Measurements from ENCODE around the gene SSBP4.
A peak's percentile ranks its signal among the peaks of the same experiment; 100 is the strongest.

SSBP4 gene

DNA sequence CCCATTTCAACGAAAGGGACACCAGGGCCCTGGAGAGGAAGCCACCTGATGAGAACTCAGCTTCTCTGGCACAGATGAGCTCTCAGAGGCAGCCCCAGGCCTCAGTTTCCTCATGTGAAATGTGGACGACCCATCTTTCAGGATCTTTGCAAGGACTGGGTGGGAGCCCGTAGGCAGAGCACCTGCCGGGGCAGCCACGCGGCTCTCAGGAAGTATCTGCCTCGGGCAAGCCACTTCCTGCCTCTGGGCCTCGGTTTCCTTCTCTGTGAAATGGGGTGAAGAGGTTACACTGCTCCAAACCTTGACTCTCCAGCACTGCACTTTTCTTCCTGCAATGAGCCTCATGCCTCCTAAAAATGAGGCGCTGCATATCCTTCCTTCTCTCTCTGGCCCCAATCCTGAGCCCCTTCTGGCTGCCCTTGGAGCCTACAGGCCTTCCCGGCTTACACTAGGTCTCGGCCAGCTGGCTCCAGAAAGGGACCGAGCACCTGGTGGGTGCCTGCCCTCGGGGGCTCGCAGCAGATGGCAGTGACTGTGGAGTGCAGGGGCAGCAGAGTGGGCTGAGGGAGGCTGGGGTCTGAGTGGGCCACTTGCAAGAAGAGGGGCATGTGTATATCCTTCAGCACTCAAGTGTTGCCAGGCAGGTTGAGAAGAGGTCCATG, 3.5 kb downstream of the SSBP4 start:
- DNase-seq = no peak

DNA sequence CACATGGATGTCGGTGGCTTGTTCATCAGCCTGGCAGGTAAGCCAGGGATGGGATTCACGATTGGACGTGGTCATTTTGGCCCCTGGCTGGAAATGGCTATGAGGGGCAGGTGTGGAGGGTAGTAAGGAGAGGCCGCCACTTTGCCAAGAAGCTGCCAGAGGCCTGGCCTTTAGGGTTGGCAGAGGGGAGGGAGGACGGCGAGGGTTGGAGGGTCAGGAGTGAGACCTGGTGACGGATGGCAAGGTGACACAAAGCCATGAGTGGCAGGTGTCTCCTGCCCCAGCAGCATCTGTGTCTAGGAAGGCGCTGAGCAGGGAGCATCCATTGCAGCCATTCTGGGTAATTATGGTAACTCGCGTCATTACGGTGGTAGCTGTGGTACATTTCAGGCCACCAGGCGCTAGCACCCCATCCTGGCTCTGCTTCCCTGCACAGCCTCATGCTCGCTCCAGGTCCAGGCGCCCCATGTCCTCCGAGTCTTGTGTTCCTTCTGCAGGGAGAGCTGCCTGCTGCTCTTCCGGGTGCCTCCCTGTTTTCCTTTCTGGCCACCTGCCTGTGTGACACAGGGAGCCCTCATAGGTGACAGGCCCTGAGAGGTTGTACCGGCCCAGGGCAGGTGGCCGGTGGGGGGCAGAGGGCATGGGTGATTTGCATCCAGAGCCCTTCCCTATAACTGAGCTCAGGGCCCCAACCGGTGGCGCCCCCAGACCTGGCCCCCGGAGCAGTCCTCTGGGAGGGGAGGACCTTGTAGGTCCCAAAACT, 4.2 kb downstream of the SSBP4 start:
- DNase-seq = no peak

DNA sequence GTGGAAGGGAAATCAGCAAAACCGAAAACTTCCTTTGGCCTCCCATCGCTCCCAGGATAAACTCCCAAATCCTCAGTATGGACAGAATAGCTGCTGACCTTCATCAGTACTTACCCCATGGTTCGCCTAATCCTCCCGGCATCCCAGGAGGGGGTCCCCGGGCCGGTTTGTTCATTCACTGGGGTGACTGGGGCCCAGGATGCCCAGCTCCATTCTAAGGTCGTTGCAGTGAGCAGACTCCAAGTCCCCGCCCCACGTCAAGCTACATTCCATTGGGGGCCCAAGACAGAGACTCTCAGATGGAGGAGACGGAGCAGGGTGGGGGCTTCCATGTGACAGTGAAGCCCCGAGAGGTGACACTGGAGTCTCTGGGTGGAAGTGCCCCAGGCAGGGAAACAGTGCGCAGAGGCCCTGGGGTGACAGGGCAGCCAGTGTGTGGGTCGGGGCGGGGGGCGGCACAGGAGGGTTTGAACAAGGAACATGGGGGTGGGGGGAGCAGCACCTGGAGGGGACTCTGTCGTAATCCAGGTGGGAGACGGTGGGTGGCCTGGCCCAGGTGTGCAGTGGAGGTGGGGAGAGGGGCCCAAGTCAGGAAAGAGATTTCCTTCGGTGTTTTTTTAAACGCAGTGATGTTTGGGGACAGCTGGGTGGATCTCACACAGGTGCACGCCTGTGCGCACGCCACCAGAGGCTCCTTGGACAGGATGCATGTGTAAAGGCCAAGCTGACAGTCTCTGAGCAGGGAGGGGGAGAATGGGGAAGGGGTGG, 5.1 kb downstream of the SSBP4 start:
- DNase-seq = no peak

DNA sequence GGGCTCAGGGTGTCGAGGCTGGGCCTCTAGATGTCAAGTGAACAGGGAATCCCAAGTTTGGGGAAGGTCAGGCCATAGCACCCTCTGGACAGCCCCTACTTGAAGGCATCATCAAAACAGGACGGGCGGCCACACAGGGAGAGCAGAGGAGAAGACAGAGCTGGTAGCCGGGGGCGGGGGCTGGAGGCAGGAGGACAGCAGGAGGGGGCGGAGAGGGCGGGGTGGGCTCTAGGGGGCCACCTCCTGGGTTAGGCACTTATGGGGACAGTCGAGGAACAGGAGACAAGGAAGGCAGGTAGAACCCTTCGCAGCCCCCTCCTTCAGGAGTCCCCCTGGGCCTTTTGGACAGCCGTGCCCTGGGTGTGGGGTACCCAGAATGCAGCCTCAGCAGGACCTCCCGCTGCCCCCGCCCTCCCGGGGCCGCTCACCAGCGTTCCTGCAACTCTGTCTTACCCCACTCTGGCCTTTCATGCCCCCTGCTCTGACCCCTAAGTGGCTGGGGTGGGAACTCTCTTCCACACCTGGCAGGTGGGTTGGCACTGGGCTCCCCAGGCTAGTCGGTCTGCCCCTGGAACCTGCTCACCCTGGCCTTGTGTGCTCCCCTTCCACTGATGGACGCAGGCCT, 5.8 kb downstream of the SSBP4 start:
- DNase-seq = no peak

DNA sequence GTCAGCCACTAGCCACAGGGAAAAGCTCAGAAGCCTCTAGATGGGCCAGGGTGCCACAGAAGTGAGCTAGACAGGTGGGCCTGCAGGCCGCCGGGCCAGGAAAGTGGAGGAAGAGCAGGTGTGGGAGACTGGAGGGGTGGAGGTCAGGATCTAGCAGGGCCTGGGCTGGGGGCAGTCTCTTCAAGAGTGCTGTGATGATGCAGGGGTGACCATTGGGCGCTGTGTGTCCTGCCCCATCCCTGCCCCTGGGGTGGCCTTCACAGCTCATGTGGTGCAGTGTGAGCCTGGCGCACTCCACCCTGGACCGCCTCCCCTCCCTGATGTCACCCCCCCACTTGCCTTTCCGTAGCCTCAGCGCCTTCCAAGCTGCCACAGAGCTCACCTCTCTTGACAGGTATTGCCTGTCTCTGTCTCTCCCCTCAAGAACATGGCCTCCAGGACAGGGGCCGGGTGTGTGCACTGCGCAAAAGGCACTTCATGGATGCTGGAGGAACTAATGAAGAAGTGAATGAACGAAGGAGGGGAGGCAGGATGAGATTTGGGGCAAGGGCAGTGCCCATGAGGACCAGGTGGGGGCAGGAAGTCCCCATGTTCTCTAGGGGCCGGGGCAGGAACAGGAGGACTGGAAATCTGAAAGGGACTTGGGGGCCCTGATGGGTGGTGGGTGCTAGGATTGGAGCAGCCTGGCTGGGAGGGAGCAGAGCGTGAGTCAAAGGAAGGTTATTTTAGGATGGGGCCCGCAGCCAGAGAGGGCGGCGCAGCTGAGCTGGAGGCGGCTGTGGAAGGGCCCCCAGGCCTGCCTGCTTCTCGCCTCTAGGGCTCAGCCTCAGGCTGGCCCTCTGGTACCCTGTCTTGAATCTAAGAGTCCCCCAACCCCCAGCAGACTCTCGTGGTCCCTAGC, 6.6 kb downstream of the SSBP4 start:
- no peak for DNase-seq

DNA sequence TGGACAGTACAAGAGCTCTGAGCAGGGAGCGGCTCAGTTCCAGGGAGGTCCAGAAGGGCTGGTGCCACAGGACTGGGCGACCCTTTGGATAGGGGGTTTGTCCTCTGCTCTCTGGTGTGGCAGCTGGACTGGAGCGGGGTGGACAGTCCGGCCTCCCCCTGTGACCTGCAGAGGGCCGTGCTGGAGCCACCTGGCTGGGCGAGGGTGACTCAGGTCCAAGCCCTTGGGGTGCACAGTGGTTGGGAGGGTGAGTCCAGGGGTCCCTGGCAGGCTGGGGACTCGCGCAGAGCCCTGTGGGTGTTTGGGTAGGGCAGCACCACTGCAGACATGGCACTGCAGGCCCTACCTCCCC, 7.2 kb downstream of the SSBP4 start:
- DNase-seq = no peak

DNA sequence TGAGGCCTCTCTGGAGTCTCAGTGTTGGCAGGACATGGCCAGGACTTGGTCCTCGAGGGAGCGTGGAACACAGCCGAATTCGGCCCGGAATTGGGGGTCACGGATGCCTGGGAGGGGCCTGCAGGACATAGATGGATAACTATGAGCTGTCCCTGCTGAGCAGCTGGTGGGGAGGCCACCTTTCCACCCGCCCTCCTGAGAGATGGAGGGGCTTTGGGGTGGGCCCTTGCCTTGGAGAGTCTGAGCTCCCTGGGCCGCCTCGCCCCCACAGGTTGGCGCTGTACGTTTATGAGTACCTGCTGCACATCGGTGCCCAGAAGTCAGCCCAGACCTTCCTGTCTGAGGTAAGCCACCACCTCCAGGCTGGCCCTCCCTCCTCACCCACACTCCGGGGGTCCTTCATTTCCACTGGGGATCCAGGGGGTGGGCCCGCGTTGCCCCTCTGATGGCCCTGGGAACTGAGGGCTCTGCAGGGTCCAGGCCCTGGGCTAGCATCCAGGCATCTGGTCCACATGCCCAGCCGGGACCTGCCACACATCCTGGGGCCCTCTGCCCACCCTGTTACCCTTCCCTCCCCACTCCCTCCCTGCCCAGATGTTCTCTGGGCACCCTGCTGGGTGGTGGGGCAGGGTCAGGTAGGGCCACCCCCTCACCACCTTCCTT, 8.0 kb downstream of the SSBP4 start:
- DNase-seq = no peak

DNA sequence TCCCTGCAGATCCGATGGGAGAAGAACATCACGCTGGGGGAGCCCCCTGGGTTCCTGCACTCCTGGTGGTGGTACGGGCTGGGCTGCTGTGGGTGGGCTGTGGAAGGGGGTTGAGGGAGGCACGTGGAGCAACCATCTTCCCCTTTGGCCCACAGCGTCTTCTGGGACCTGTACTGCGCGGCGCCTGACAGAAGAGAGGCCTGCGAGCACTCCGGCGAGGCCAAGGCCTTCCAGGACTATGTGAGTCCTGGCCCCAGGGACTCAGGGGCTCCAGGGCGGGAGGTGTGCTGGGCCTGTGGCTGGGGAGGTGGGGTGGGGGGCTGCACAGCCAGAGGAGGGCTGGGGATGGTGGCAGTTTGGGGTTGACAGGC, 8.5 kb downstream of the SSBP4 start:
- no peak for DNase-seq

DNA sequence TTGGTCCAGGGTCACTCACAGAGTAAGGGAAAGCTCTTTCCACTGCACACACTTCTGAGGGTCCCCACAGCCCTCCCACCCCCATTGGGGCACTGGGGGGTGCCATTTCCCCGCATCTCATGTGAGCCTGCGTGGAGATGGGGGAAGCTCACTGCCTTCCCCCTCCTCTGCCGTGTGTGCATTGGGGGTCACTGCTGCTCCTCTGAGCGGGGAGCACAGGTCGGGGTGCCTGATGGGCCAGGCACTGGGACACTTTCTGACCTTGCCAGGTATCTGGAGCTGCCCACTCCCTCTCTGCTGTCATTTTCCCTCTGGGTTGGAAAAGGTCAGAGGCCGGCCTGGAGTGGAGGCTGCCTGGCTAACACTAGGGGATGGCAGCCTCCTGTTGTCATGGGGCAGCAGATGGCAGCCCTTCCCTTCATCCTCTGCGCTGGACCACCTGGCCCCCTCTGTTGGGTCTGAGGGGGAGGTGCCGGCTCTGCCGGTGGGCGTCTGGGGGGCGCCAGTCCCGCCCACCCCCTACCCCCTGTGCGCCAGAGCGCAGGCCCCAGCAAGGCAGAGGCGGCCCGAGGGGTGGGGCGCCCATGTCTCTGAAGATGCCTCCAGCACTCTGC, 9.1 kb downstream of the SSBP4 start:
- no peak for DNase-seq

DNA sequence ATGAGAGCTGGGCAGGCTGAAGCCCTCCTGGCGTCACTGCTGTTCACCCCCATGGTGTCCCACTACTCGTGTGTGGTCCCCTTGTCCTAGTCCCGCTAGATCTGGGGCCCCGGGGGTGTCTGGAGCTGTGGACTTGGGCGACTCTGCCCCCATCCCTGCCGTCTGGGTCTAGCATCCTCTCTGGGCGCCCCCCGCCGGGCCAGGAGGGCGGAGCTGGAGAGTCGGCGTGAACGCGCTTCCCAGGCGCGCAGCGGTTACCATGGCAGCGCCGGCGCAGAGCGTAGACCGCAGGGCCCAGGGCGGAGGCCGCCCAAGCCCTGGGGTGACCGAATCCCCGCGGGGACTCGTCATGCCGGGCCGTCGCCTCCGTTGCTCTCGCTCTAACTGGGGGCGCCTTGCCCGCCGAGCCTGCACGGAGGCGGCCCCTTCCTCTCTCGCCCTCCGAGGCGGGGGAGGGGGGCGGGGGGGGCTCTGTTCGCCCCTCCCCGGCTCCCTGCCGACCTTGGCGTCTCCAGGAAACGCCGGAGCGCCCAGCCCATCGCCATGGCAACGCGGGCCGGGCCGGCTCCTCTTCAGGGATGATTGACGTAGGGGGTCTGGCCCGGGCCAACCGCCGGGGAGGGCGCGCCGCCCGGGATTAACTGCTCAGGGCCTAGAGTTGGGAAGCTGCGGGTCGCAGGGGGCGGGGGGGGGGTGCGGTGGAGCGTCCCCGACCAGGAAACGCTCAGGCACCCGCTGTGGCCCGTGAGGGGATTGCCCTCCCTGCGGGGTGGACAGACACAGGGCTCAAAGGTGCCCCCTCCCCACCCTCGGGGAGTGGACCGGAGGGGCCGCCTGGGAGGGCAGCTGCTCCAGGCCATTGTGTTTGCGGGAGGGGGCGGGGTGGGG, 9.8 kb downstream of the SSBP4 start:
- DNase-seq = peak; percentile 64 to 74

DNA sequence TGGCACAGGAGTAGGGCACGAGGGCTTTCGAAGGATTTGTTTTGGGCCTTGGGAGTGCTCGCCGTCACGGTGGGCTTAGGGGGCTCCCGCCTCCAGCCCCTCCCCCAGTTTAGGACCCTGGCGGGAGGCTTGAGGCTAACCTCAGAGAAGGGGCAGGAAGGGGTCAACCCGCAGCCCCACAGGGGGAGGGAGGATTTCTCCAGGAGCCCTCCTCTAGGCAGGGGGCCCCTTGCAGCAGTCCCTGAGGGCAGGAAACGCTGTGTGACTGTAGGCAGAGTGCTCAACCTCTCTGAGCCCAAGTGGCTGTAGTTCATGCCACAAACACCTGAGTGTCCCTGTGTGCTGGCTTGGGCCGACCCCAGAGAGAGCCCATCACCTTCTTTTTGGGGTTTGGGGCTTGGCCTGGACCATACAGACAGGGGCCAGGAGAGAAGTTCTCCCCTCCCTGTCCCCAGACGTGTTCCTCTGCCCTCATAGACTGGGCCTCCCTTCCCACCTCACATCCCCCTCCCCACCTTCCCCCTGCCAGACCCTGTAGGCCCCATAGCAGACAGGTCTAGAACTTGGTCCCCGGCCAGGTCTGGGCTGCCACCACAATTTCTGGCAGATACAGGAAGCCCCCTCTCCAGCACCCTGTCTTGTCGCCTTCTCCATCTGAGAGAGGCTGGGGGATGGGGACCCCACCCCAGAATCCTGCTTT, 10.7 kb downstream of the SSBP4 start:
- DNase-seq = no peak

DNA sequence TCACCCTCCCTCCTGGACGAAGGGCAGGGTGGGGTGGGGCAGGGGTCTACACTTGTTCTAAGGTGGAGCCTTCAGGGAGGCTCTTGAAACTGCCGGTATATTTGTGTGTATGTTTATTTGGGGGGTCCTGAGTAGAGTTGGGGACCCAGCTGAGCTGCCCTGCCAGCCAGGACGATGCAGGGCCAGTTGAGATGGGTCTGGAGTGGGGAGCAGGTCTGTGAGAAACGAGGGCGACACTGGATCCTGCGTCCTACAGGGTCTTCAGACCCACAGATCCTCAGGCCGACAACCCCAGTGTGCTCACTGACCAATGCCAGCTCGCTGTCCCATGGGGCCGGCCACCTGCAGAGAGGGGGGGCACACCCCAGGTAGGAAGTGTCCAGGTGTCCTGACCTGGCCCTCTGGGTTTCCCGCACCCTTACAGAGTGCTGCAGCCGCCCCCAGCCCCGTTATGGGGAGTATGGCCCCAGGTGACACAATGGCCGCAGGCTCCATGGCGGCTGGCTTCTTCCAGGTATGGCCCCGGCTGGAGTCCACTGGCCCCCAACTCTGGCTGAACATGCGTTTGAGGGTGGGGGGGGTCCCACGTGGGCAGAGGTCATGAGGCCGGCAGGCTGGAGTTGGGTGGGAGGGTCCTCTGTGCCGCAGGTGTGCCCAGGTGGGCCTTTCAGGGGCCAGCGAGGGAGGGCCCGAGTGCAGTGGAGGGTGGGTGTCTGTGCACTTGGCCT, 11.4 kb downstream of the SSBP4 start:
- DNase-seq = no peak

DNA sequence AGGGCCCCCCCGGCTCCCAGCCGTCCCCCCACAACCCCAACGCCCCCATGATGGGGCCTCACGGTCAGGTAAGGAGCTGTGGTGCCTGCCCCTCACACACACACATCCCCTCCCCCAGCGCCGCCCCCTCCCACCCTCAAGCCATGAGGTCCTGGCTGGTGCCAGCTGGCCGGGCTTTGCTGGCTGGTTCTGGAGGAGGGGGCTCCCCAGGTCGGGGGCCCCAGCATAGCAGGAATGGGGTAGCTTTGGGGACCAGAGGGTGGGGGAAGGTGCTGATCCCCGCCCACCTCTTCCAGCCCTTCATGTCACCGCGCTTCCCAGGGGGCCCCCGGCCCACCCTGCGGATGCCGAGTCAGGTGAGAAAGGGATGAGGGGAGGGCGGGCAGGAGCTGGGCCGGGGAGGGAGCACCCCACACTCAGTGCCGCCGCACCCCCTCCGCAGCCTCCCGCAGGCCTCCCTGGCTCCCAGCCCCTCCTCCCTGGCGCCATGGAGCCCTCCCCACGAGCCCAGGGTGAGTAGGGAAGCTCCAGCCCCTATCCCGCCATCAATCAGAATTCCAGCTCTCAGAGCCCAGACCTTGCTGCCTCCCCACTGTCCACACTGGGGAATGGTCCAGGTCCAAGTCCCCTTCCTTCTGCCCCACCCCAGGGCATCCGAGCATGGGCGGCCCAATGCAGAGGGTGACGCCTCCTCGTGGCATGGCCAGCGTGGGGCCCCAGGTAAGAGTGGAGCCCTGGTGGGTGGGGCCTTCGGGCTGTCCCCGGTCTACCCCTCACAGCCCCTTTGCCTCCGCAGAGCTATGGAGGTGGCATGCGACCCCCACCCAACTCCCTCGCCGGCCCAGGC, 12.4 kb downstream of the SSBP4 start:
- no peak for DNase-seq

DNA sequence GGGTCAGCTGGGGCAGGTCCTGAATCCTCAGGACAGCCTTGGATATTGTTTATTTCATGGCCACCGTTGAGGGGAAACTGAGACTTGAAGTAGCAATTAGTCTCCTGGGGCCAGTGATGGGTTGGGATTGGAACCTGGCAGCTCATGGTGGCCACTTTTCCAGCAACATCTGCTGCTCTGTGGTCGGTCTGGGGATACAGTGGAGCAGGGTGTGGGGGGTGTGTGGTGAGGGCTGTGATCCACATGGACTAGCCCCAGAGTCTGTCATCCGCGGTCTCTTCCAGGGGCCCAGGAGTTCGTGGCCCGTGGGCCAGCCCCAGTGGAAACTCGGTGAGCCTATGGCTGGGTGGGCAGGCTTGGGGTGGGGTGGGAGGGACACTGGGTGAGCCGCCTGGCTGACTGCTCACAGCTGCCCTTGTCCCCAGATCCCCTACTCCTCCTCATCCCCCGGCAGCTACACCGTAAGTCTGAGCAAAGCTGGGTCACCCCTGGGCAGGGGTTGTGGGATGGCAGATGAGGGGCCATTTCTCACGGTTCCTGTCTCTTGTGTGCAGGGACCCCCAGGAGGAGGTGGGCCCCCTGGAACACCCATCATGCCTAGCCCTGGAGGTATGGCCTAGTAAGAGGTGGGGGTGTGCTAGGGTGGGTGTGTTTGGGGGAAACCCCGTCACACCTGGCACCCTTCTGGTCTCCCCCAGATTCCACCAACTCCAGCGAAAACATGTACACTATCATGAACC, 13.2 kb downstream of the SSBP4 start:
- no peak for DNase-seq

DNA sequence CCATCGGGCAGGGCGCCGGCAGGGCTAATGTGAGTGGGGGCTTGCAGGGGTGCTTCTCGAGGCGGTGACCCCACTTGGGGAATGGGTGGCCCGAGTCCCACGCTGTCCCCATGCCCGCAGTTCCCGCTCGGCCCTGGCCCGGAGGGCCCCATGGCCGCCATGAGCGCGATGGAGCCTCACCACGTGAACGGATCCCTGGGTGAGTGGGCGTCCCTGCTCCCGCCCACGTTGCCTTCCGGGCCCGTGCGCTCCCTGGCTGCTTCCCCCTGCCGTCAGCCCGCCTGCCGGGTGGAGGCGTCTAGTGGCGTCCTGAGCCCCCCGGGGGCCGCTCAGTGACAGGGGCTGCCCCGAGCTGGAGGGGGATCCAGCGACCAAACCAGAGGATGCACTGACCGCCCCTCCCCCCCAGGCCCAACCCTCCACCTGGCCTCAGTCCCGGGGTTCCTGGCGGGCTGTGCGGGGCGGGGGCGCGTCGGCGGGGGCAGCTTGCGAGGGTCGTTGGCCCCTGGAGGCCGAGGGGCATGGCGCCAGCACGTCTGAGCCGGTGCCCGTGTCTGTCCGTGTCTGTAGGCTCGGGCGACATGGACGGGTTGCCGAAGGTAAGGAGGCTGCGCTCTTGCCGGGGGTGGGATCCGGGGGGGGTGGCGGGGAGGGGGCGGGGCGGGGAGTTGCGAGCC, 14.0 kb downstream of the SSBP4 start:
- DNase-seq = peak; percentile 62 to 72

DNA sequence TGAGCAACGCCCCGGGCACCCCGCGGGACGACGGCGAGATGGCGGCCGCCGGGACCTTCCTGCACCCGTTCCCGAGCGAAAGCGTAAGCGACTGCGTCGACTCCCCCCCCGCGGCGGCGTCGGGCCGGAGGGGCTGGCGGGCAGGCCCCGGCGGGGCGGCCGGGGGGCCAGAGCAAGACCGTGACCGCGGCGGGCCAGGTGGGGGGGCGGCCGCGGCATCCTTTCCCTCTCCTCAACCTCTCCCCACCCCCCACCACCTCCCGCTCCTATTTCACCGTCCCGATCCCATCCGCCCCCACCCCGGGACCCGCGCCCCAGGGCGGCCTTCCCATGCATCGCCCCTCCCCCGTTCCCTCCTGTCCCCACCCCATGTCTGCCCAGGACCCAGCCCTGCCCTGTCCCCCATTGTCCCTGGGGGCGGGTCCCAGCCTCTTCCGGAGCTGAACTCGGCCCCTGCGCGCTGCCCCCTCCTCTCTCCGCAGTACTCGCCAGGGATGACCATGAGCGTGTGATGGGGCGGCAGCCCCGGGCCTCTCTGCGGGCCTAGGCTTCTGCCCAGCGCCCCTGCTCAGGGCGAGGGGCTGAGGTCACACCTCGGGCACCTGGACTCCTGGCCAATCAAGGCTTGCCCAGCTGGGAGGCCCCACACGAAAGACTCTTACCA, 14.7 kb downstream of the SSBP4 start:
- no peak for DNase-seq
